Esophagus muscularis mucosa (tissue), 3 donors: ENCODE data around the gene CCDC17.

Experiments used
- CTCF ChIP-seq, 3 experiments: fragments of 200-600 bp in 2 of 3; fragments of 450-650 bp in 1 of 3; sonication (generic) in 2 of 3; IDR thresholded peaks; one replicate each; pipeline ENCODE4 v1.5.1; 2017 to 2019; ENCODE audit warnings: antibody characterized with exemption in 3 of 3, mild to moderate bottlenecking in 2 of 3, moderate library complexity in 1 of 3
- EP300 ChIP-seq: sonication (generic); formaldehyde crosslinking; IDR thresholded peaks from one replicate; pipeline ENCODE4 v1.6.1; 2017; ENCODE audit warnings: antibody characterized with exemption

GRCh38 chr1:45610589-45611226 lies 13.1 kb downstream of the CCDC17 start:
- TF ChIP-seq CTCF (IDR thresholded peaks at IDR 0.05): no peak
- TF ChIP-seq EP300: no peak
